ENCODE results near the gene OR8K3. TPM values are rescaled to one million over a fixed set of nuclear protein-coding genes. Genes with fewer than 3 reads are reported as not detected.

OR8K3 gene
- total and polyA plus RNA-seq, 9 of the 15 experiments (the other 6 are each of a cell fraction or from before 2014, with no cell fraction given) = not detected

DNA sequence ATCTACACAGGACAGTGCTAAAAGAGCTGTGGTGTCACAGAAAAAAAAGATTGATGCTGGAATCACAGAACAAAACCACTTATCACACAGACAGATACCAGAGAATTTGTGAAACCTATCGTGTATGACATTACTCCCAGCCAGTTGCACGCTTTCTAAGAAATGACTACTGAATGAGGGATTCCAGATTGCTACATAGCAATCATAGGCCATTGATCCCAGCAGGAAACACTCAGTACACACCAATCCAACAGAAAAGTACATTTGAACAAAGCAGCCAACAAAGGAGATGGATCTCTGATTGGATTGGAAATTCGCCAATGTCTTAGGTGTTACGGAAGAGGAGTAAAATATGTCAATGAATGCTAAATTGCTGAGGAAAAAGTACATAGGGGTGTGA is 18.0 kb upstream of the OR8K3 start:
- Histone ChIP-seq H3K9me3 (replicated peaks; ENCODE audit: control insufficient read depth, insufficient read depth, low read depth, low read length) (0 out of 2 replicates have a peak, but pooled peaks cover 2% of the 10 kb centered on the region), H2AFZ (ENCODE audit: low read depth, low read length) (no peak overlapping the region), H4K20me1 (replicated peaks; ENCODE audit: control insufficient read depth, insufficient read depth, low read length) (no peaks in the 10 kb centered on the region), H3K27me3 (ENCODE audit: control insufficient read depth in 2 of 2, insufficient read depth in 2 of 2, low read length in 2 of 2) (no peaks in the 10 kb centered on the region), H3K79me2 (ENCODE audit: control insufficient read depth, insufficient read depth, low read length) (no peaks in the 10 kb centered on the region), H3K4me2 (ENCODE audit: insufficient read depth, low read length) (no peak overlapping the region), H3K36me3 (ENCODE audit: control insufficient read depth, insufficient read depth, low read length) (no peaks in the 10 kb centered on the region), H3K4me3 (no peak overlapping the region), H3K9me1 (ENCODE audit: control insufficient read depth, insufficient read depth, low read length) (no peaks in the 10 kb centered on the region), H3K4me1 (replicated peaks in 1 of 2; ENCODE audit: control insufficient read depth in 2 of 2, insufficient read depth in 2 of 2, low read length in 2 of 2) (no peaks in the 10 kb centered on the region), H3K27ac (ENCODE audit: extremely low read depth, low read depth, low read length) (no peak overlapping the region), H3K9ac (ENCODE audit: insufficient read depth in 1 of 2, low read depth in 2 of 2, low read length in 2 of 2) (no peak overlapping the region)
- POLR2A ChIA-PET = no interaction called here
- no peak for ATAC-seq
- DNase-seq (ENCODE audit: extremely low read depth in 1 of 4, low spot score in 3 of 4) = no peak
- 1% methylated on average over 4 of the region's 4 CpGs for WGBS (ENCODE audit: insufficient coverage, low coverage, missing lambda C conversion rate)
- no peak for FAIRE-seq
- in situ Hi-C loops (cut with MboI) (no loop called here), intact Hi-C loops (cut with micrococcal nuclease) (no loop called here)
- TF ChIP-seq ZC3H4 (CRISPR knock-in tag; IDR thresholded peaks at IDR 0.05; ENCODE audit: borderline replicate concordance) (no peak), HIVEP1 (CRISPR knock-in tag; IDR thresholded peaks at IDR 0.05) (no peak), NR0B1 (IDR thresholded peaks at IDR 0.05; ENCODE audit: partially characterized antibody) (no peak), E2F4 (CRISPR knock-in tag; IDR thresholded peaks at IDR 0.05; ENCODE audit: low read depth) (no peak), ZNF75A (CRISPR knock-in tag; IDR thresholded peaks at IDR 0.05) (no peak), TRIM25 (IDR thresholded peaks at IDR 0.05; ENCODE audit: borderline replicate concordance) (no peak), SIN3B (IDR thresholded peaks at IDR 0.05; ENCODE audit: low read depth) (no peak), ESRRA (IDR thresholded peaks at IDR 0.05; ENCODE audit: borderline replicate concordance, low read depth) (no peak)
- TF ChIP-seq, protein P1, sequence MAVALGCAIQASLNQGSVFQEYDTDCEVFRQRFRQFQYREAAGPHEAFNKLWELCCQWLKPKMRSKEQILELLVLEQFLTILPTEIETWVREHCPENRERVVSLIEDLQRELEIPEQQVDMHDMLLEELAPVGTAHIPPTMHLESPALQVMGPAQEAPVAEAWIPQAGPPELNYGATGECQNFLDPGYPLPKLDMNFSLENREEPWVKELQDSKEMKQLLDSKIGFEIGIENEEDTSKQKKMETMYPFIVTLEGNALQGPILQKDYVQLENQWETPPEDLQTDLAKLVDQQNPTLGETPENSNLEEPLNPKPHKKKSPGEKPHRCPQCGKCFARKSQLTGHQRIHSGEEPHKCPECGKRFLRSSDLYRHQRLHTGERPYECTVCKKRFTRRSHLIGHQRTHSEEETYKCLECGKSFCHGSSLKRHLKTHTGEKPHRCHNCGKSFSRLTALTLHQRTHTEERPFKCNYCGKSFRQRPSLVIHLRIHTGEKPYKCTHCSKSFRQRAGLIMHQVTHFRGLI (CRISPR knock-in tag; IDR thresholded peaks at IDR 0.05) = no peak
- TF ChIP-seq, protein P2, sequence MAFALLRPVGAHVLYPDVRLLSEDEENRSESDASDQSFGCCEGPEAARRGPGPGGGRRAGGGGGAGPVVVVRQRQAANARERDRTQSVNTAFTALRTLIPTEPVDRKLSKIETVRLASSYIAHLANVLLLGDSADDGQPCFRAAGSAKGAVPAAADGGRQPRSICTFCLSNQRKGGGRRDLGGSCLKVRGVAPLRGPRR (CRISPR knock-in tag; IDR thresholded peaks at IDR 0.05) = no peak
- TF ChIP-seq, protein P3, sequence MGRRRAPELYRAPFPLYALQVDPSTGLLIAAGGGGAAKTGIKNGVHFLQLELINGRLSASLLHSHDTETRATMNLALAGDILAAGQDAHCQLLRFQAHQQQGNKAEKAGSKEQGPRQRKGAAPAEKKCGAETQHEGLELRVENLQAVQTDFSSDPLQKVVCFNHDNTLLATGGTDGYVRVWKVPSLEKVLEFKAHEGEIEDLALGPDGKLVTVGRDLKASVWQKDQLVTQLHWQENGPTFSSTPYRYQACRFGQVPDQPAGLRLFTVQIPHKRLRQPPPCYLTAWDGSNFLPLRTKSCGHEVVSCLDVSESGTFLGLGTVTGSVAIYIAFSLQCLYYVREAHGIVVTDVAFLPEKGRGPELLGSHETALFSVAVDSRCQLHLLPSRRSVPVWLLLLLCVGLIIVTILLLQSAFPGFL (CRISPR knock-in tag; IDR thresholded peaks at IDR 0.05) = no peak
- no TSS peak for BruUV-seq (replicated peaks)
- CTCF ChIA-PET (ENCODE audit: low intra/inter-chr PET ratio) = no interaction called here
